NT2/D1 (cell line): ENCODE data around the gene TTC34.

Source experiments
- YY1 ChIP-seq: IDR thresholded peaks from 2 replicates; pipeline ENCODE4 v1.6.1; 2011; ENCODE audit not compliant: insufficient read length, insufficient read depth
- ZNF274 ChIP-seq: IDR thresholded peaks from 2 replicates; pipeline ENCODE4 v1.6.1; 2011; ENCODE audit warnings: mild to moderate bottlenecking, low read depth, low read length

GRCh38 chr1:2785631-2786328 lies 15.7 kb downstream of the TTC34 start:
- no peak for TF ChIP-seq YY1
- no peak for TF ChIP-seq ZNF274
